ENCODE results near the gene TOR3A. TPM values are rescaled to one million over a fixed set of nuclear protein-coding genes. Genes with fewer than 3 reads are reported as not detected.
A peak's percentile ranks its signal among the peaks of the same experiment; 100 is the strongest.

TOR3A gene
- total and polyA plus RNA-seq, 2 donors (not counting 1 experiment from before 2014, with no cell fraction given), result 49.9 to 65.6 TPM

- H3K27ac Mint-ChIP-seq, result peak overlapping the region; percentile 97
- no peaks in the 10 kb centered on the region for H3K27me3 Mint-ChIP-seq
- Histone ChIP-seq H3K27me3 (replicated peaks in 1 of 4; ENCODE audit: control extremely low read depth in 1 of 4, control insufficient read depth in 3 of 4, insufficient read depth in 4 of 4, low read length in 3 of 4) (no peaks in the 10 kb centered on the region), H3K4me2 (replicated peaks; ENCODE audit: low read depth, low read length, poor library complexity, severe bottlenecking) (peak overlapping the region; percentile 96), H3K9ac (ENCODE audit: low read length) (peak overlapping the region; percentile 92), H3K9me3 (ENCODE audit: control extremely low read depth in 1 of 3, control insufficient read depth in 2 of 3, insufficient read depth in 1 of 3, low read length in 2 of 3) (no peaks in the 10 kb centered on the region), H3K4me3 (ENCODE audit: control extremely low read depth in 1 of 5, extremely low read depth in 1 of 5, insufficient read depth in 1 of 5, low read depth in 2 of 5, low read length in 4 of 5) (peak overlapping the region in 4 of 5 experiments; percentile 5 to 95 (median 84)), H3K27ac (ENCODE audit: low read length in 2 of 2) (peak overlapping the region; percentile 94 to 95), H3K79me2 (ENCODE audit: control insufficient read depth, insufficient read depth, low read length) (peaks cover 59% of the 10 kb centered on the region), H3K4me1 (ENCODE audit: control insufficient read depth in 2 of 2, insufficient read depth in 2 of 2, low read length in 2 of 2) (peaks cover 38 to 56% of the 10 kb centered on the region in 2 donors), H4K20me1 (ENCODE audit: control insufficient read depth, insufficient read depth, low read length, poor library complexity, severe bottlenecking) (peaks cover 31% of the 10 kb centered on the region), H3K36me3 (replicated peaks in 1 of 2; ENCODE audit: control extremely low read depth in 1 of 2, control insufficient read depth in 1 of 2, extremely low read depth in 1 of 2, insufficient read depth in 2 of 2, low read length in 1 of 2) (peaks cover 1 to 22% of the 10 kb centered on the region in 2 experiments), H2AFZ (ENCODE audit: insufficient read depth, low read depth, low read length, poor library complexity, severe bottlenecking) (no peak overlapping the region)
- intact Hi-C loops (cut with micrococcal nuclease), result loop anchor here (5.0 kb wide), 4 partner anchors 144 to 799 kb away; partner anchors contain the start of genes ABL2, RALGPS2 and TOR1AIP1
- peaks cover 63% of the 10 kb centered on the region for H3K4me1 Mint-ChIP-seq
- CTCF ChIA-PET, result interaction anchor here (0.7 to 11.5 kb wide), 6 partner anchors 9 to 285 kb away, joined by 3 to 183 read pairs (median 4); partner anchors contain the start of gene AXDND1
- no peaks in the 10 kb centered on the region for H3K9me3 Mint-ChIP-seq (ENCODE audit: insufficient read depth)
- ATAC-seq (ENCODE audit: low read depth), result no peak
- no peak for TF ChIP-seq EZH2 (IDR thresholded peaks at IDR 0.05; ENCODE audit: borderline replicate concordance, insufficient read depth, low read depth, low read length, poor library complexity, severe bottlenecking)
- TF ChIP-seq, protein P1, sequence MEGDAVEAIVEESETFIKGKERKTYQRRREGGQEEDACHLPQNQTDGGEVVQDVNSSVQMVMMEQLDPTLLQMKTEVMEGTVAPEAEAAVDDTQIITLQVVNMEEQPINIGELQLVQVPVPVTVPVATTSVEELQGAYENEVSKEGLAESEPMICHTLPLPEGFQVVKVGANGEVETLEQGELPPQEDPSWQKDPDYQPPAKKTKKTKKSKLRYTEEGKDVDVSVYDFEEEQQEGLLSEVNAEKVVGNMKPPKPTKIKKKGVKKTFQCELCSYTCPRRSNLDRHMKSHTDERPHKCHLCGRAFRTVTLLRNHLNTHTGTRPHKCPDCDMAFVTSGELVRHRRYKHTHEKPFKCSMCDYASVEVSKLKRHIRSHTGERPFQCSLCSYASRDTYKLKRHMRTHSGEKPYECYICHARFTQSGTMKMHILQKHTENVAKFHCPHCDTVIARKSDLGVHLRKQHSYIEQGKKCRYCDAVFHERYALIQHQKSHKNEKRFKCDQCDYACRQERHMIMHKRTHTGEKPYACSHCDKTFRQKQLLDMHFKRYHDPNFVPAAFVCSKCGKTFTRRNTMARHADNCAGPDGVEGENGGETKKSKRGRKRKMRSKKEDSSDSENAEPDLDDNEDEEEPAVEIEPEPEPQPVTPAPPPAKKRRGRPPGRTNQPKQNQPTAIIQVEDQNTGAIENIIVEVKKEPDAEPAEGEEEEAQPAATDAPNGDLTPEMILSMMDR (IDR thresholded peaks at IDR 0.05), result no peak
- peak overlapping the region; percentile 98 for H3K4me3 Mint-ChIP-seq
- 94% methylated on average over 4 of the region's 8 CpGs for WGBS (ENCODE audit: insufficient coverage)
- peak; percentile 81 for DNase-seq
- POLR2A ChIA-PET, result interaction anchor here (0.6 to 1.3 kb wide), 6 partner anchors 15 to 1010 kb away, joined by 3 to 6 read pairs (median 4); no protein-coding TSS in a partner anchor
Measured at GRCh38 chr1:179083533-179083932, 1.7 kb downstream of the TOR3A start.

GRCh38 chr1:179087665-179088064, 5.8 kb downstream of the TOR3A start:
- peak overlapping the region; percentile 14 for H3K9ac ChIP-seq (ENCODE audit: low read length)

More at GRCh38 chr1:179087665-179088064, 5.8 kb downstream of the TOR3A start:
- peaks cover 83% of the 10 kb centered on the region for H3K79me2 ChIP-seq (ENCODE audit: control insufficient read depth, insufficient read depth, low read length)
- no peaks in the 10 kb centered on the region for H3K27me3 ChIP-seq (replicated peaks in 1 of 4; ENCODE audit: control extremely low read depth in 1 of 4, control insufficient read depth in 3 of 4, insufficient read depth in 4 of 4, low read length in 3 of 4)
- 96% methylated on average over 11 of the region's 11 CpGs for whole genome bisulfite sequencing (ENCODE audit: insufficient coverage)
- ChIA-PET POLR2A (interaction anchor here (0.6 kb wide), 1 partner anchor 38 kb away, joined by 3 read pairs; no protein-coding TSS in a partner anchor), CTCF (interaction anchor here (1.1 to 1.8 kb wide), 6 partner anchors 10 to 283 kb away, joined by 4 to 8 read pairs (median 4); partner anchors contain the start of gene SOAT1)
- intact Hi-C loops (cut with micrococcal nuclease), result no loop called here
- H3K4me1 ChIP-seq (ENCODE audit: control insufficient read depth in 2 of 2, insufficient read depth in 2 of 2, low read length in 2 of 2), result peaks cover 43 to 58% of the 10 kb centered on the region in 2 donors
- Mint-ChIP-seq H3K4me1 (peaks cover 66% of the 10 kb centered on the region), H3K27ac (peak overlapping the region; percentile 79), H3K27me3 (no peaks in the 10 kb centered on the region), H3K9me3 (ENCODE audit: insufficient read depth) (no peaks in the 10 kb centered on the region), H3K4me3 (no peak overlapping the region)
- H3K36me3 ChIP-seq (replicated peaks in 1 of 2; ENCODE audit: control extremely low read depth in 1 of 2, control insufficient read depth in 1 of 2, extremely low read depth in 1 of 2, insufficient read depth in 2 of 2, low read length in 1 of 2), result peaks cover 1 to 52% of the 10 kb centered on the region in 2 experiments
- no peak overlapping the region for H2AFZ ChIP-seq (ENCODE audit: insufficient read depth, low read depth, low read length, poor library complexity, severe bottlenecking)
- peak overlapping the region in 2 of 5 experiments; percentile 15 to 25 for H3K4me3 ChIP-seq (ENCODE audit: control extremely low read depth in 1 of 5, extremely low read depth in 1 of 5, insufficient read depth in 1 of 5, low read depth in 2 of 5, low read length in 4 of 5)
- peak overlapping the region; percentile 50 to 83 for H3K27ac ChIP-seq (ENCODE audit: low read length in 2 of 2)
- DNase-seq (peak; percentile 18), ATAC-seq (ENCODE audit: low read depth) (no peak)
- TF ChIP-seq, protein P1 (IDR thresholded peaks at IDR 0.05), result no peak
- no peak for TF ChIP-seq EZH2 (IDR thresholded peaks at IDR 0.05; ENCODE audit: borderline replicate concordance, insufficient read depth, low read depth, low read length, poor library complexity, severe bottlenecking)
- peak overlapping the region; percentile 52 for H3K4me2 ChIP-seq (replicated peaks; ENCODE audit: low read depth, low read length, poor library complexity, severe bottlenecking)
- no peaks in the 10 kb centered on the region for H3K9me3 ChIP-seq (ENCODE audit: control extremely low read depth in 1 of 3, control insufficient read depth in 2 of 3, insufficient read depth in 1 of 3, low read length in 2 of 3)
- peaks cover 44% of the 10 kb centered on the region for H4K20me1 ChIP-seq (ENCODE audit: control insufficient read depth, insufficient read depth, low read length, poor library complexity, severe bottlenecking)

Measured in B cell (primary cell).